ENCODE measurements around the gene PLEKHH1.
A peak's percentile ranks its signal among the peaks of the same experiment; 100 is the strongest.

Gene PLEKHH1

DNA sequence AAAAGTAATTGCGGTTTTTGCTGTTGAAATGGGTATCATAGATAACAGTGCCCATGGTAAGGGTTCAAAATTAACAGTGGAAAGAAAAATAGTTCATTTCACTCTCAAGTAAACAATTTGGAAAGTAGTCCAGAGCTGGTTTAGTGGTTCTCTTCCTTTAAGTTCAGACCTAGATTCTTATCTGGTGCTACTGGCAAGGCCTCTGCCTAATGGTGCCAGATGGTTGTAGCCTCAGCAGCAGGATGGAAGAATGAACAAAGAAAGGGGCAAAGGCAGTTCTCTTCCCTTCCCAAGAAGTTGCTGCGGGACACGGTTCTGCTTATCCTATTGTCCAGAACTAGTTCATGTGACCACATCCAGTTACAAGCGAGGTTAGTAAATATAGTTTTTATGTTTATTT lies 97.1 kb downstream of the PLEKHH1 start:
- no peak for DNase-seq (ENCODE audit: low spot score)

DNA sequence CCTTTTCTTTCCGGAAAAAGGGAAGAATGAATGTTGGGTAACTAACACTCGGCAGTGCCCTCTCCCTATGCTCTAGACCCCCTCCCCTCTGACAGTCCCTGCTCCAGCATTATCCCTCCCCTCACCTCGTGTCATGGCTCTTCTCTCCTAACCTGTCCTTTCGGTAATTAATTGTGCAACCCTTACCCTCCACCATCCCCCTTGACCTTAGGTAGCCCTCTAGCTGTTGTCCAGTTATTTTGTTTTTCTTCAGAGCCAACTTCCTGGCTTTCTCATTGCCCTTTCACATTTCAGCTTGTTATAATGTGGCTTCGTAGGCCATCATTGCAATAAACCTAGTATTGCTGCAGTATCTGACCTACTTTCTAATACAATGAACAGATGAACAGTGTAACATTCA lies 97.8 kb downstream of the PLEKHH1 start:
- DNase-seq (ENCODE audit: low spot score), result no peak

- no peak for DNase-seq (ENCODE audit: low spot score)
Measured at GRCh38 chr14:67633451-67634147, 100.5 kb downstream of the PLEKHH1 start.

- DNase-seq (ENCODE audit: low spot score), result peak; percentile 4
Measured at GRCh38 chr14:67636361-67636919, 103.3 kb downstream of the PLEKHH1 start.

DNA sequence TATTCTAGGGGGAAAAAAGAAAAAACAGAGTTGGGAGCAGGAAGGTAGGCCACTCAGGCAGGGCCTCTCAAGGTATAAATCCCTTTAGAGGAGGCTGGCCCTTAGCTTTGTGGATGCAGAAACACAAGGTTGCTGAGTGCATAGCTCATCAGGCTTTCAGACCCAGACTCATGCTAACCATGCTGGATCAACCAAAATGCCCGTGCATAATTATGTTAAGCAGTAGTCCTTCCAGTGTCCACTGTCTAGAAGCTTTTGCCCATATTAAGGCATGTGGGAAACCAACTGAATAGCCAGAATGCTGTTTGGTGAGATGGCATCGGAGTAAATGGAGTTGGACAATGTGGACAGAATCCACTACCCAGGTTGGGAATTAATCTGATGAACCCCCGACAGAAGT lies 105.6 kb downstream of the PLEKHH1 start:
- DNase-seq (ENCODE audit: low spot score), result no peak
